Measurements from ENCODE around the gene FEZF1. TPM values are rescaled to one million over a fixed set of nuclear protein-coding genes. Genes with fewer than 3 reads are reported as not detected.

Gene FEZF1
- total RNA-seq, 2 experiments from 2014 or later = not detected

GRCh38 chr7:122269241-122269640 lies 35.3 kb downstream of the FEZF1 start:
- H3K4me1 ChIP-seq (ENCODE audit: insufficient read depth, low read length, poor library complexity, severe bottlenecking) = no peaks in the 10 kb centered on the region
- DNase-seq (ENCODE audit: low spot score) = no peak
- H3K4me2 ChIP-seq (ENCODE audit: low read length) = no peak overlapping the region
- ChIA-PET CTCF (ENCODE audit: unreplicated experiment) (no interaction called here), POLR2A (no interaction called here)
- no peaks in the 10 kb centered on the region for H4K20me1 ChIP-seq (ENCODE audit: insufficient read depth, low read length)
- H2AFZ ChIP-seq (ENCODE audit: low read length) = no peak overlapping the region
- no peaks in the 10 kb centered on the region for H3K9me2 ChIP-seq (ENCODE audit: insufficient read depth, low read length)
- no peaks in the 10 kb centered on the region for H3K9me3 ChIP-seq (ENCODE audit: low read length)
- no peaks in the 10 kb centered on the region for H3K79me2 ChIP-seq (ENCODE audit: insufficient read depth, low read depth, low read length)
- H3K27ac ChIP-seq (ENCODE audit: low read depth, low read length, poor library complexity, severe bottlenecking) = no peak overlapping the region
- no peaks in the 10 kb centered on the region for H3K36me3 ChIP-seq (ENCODE audit: insufficient read depth, low read length)
- BruUV-seq (replicated peaks) = no TSS peak
- TF ChIP-seq, protein P1, sequence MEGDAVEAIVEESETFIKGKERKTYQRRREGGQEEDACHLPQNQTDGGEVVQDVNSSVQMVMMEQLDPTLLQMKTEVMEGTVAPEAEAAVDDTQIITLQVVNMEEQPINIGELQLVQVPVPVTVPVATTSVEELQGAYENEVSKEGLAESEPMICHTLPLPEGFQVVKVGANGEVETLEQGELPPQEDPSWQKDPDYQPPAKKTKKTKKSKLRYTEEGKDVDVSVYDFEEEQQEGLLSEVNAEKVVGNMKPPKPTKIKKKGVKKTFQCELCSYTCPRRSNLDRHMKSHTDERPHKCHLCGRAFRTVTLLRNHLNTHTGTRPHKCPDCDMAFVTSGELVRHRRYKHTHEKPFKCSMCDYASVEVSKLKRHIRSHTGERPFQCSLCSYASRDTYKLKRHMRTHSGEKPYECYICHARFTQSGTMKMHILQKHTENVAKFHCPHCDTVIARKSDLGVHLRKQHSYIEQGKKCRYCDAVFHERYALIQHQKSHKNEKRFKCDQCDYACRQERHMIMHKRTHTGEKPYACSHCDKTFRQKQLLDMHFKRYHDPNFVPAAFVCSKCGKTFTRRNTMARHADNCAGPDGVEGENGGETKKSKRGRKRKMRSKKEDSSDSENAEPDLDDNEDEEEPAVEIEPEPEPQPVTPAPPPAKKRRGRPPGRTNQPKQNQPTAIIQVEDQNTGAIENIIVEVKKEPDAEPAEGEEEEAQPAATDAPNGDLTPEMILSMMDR (conservative IDR thresholded peaks at IDR 0.05; ENCODE audit: low read length) = no peak
- TF ChIP-seq EZH2phosphoT487 (IDR thresholded peaks at IDR 0.05; ENCODE audit: borderline replicate concordance, low read depth, low read length) = no peak
- intact Hi-C loops (cut with micrococcal nuclease; ENCODE audit: unreplicated experiment) = no loop called here
- no peak overlapping the region for H3K4me3 ChIP-seq (ENCODE audit: low read depth, low read length, poor library complexity, severe bottlenecking)

DNA sequence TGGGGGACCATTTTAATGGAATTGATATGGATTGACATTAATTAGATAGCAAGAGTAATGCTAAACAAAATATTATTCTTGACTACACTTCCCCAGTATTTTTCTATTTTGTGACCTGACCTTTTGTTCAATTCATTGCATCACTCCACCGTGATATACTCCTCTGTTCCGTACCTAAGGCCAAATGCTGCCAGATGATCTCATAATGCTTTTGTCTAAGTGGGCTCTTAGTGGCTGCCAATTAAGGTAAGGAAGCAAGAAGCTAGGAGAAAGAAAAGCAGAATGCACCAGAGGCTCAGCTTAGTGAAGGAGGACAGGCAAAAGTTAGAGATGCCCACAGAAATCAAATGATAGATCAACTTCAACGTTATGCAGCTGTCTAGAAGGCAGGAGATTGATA lies 36.4 kb downstream of the FEZF1 start:
- CTCF ChIA-PET (ENCODE audit: unreplicated experiment) = no interaction called here
- Histone ChIP-seq H3K79me2 (ENCODE audit: insufficient read depth, low read depth, low read length) (no peaks in the 10 kb centered on the region), H3K4me3 (ENCODE audit: low read depth, low read length, poor library complexity, severe bottlenecking) (no peak overlapping the region), H3K9me3 (ENCODE audit: low read length) (no peaks in the 10 kb centered on the region), H3K4me2 (ENCODE audit: low read length) (no peak overlapping the region), H2AFZ (ENCODE audit: low read length) (no peak overlapping the region), H3K36me3 (ENCODE audit: insufficient read depth, low read length) (no peaks in the 10 kb centered on the region), H3K4me1 (ENCODE audit: insufficient read depth, low read length, poor library complexity, severe bottlenecking) (no peaks in the 10 kb centered on the region), H3K27ac (ENCODE audit: low read depth, low read length, poor library complexity, severe bottlenecking) (no peak overlapping the region), H3K9me2 (ENCODE audit: insufficient read depth, low read length) (no peaks in the 10 kb centered on the region), H4K20me1 (ENCODE audit: insufficient read depth, low read length) (no peaks in the 10 kb centered on the region)
- no peak for DNase-seq (ENCODE audit: low spot score)
- BruUV-seq (replicated peaks) = no TSS peak
- TF ChIP-seq EZH2phosphoT487 (IDR thresholded peaks at IDR 0.05; ENCODE audit: borderline replicate concordance, low read depth, low read length) = no peak
- TF ChIP-seq, protein P1 (conservative IDR thresholded peaks at IDR 0.05; ENCODE audit: low read length) = no peak
- POLR2A ChIA-PET = no interaction called here
- intact Hi-C loops (cut with micrococcal nuclease; ENCODE audit: unreplicated experiment) = no loop called here

GRCh38 chr7:122262246-122262645 lies 42.3 kb downstream of the FEZF1 start:
- no peak for DNase-seq (ENCODE audit: low spot score)
- Histone ChIP-seq H3K36me3 (ENCODE audit: insufficient read depth, low read length) (no peaks in the 10 kb centered on the region), H4K20me1 (ENCODE audit: insufficient read depth, low read length) (no peaks in the 10 kb centered on the region), H3K4me1 (ENCODE audit: insufficient read depth, low read length, poor library complexity, severe bottlenecking) (no peaks in the 10 kb centered on the region), H3K9me3 (ENCODE audit: low read length) (no peaks in the 10 kb centered on the region), H3K4me2 (ENCODE audit: low read length) (no peak overlapping the region), H3K79me2 (ENCODE audit: insufficient read depth, low read depth, low read length) (no peaks in the 10 kb centered on the region), H3K4me3 (ENCODE audit: low read depth, low read length, poor library complexity, severe bottlenecking) (no peak overlapping the region), H3K9me2 (ENCODE audit: insufficient read depth, low read length) (no peaks in the 10 kb centered on the region), H3K27ac (ENCODE audit: low read depth, low read length, poor library complexity, severe bottlenecking) (no peak overlapping the region), H2AFZ (ENCODE audit: low read length) (no peak overlapping the region)
- intact Hi-C loops (cut with micrococcal nuclease; ENCODE audit: unreplicated experiment) = no loop called here
- CTCF ChIA-PET (ENCODE audit: unreplicated experiment) = no interaction called here
- POLR2A ChIA-PET = no interaction called here
- BruUV-seq (replicated peaks) = no TSS peak
- TF ChIP-seq, protein P1 (conservative IDR thresholded peaks at IDR 0.05; ENCODE audit: low read length) = no peak
- TF ChIP-seq EZH2phosphoT487 (IDR thresholded peaks at IDR 0.05; ENCODE audit: borderline replicate concordance, low read depth, low read length) = no peak
